ENCODE measurements around the gene MIOS.
A peak's percentile ranks its signal among the peaks of the same experiment; 100 is the strongest.

MIOS gene

DNA sequence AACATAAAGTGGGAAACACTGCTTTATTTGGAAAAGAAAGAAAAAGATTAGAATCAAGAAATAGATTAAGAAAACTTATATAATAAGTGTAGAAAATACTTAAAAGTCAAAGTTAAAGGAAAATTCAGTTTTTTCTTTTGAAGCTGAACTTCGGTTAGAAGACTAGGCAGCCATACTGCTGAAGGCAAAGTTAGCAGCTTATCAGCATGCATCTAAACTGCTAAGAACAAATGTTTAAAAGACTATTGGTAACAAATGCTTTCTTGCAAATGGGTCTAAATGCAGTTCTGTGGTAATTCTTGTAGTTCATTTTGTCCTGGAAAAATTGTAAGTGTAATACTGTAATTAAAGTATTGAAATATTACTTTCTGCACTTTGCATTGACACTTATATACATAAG, 18.0 kb downstream of the MIOS start:
- DNase-seq, result no peak

DNA sequence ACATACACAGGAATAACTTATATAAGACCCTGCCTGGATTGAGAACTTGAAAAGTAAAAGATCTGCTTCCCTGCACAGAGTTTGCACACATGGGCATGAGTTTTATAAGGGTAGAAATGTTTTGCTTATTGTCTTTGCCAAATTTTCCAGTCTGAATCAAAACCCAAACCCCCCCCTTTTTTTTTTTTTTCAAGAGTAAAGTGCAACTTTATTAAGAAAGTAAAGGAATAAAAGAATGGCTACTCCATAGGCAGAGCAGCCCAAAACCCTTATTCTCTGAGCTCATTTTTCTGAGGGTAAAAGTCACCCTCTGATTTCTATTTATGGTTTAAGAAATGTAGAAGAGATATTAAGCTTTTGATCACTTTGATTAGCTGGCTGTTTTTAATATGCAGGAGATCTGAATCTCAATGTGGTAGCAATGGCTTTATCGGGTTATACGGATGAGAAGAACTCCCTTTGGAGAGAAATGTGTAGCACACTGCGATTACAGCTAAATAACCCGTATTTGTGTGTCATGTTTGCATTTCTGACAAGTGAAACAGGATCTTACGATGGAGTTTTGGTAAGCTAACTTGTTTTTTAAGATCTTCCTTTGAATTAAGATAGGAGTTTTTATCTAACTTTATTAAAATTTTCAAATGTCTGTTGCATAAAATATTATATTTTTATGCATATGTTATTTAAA, 18.7 kb downstream of the MIOS start:
- DNase-seq, result no peak

DNA sequence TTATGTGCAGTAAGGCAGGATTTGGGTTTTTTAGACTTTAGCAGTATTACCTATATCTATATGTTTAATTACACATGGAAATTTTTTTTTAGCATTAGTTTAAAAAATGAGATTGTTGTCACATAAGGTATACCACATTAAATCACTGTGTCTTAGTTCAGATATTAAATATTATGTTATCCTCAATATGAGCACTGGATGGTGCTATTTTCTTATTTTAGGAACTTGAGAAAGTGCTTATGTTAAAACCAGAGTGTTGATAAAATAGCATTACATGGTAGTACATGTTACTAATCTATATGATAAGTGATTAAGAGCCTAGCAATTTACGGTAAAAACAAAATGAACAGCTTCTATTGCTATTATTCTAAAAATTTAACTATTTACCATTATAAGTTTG, 28.8 kb downstream of the MIOS start:
- no peak for DNase-seq

DNA sequence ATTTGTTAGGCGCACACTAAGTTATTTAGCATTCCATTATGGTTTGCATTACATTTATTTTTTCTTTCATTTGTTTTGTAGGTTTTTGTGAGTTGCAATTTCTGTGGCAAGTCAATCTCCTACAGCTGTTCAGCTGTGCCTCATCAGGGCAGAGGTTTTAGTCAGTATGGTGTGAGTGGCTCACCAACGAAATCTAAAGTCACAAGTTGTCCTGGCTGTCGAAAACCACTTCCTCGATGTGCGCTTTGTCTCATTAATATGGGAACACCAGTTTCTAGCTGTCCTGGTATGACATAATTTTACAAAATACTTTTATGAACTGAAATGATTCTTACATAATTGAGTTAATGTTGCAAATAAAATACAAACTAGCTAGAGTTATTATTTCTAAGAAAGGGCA, 29.5 kb downstream of the MIOS start:
- DNase-seq, result no peak

DNA sequence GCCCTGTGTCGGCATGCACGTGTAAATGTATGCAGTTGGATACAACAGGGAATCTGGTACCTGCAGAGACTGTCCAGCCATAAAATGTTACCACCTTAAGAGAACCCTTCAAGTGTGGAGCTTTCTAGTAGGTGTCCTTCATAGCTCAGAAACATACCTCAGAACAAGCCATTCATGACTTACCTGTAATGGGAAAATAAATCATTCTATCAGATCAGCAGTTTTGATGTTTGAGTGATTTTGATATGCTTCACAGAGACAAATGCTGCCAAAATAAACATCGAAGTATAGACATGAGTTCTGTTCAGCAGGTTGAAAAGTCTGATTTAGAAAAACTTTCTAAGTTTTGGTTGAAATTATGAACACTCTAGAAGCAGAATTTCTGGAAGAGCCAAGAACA, 40.3 kb downstream of the MIOS start:
- no peak for DNase-seq

DNA sequence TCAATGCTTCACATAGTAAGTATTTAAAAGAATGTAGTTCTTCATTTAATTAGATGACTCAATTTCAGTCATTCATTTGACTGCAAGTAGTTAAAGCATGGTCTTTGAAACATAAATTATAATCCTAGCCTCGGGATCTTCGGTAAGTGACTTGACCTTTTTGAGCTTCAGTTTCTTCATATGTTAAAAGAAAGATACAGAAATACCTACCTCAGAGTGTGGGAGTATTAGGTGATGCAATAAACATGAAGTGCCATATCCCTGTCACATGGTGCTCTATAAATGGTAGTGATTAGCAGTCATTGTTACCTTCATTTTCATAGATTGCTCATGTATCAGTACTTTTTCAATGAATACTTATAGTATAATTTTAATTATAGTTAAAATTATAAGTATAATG, 42.6 kb downstream of the MIOS start:
- DNase-seq, result no peak

DNA sequence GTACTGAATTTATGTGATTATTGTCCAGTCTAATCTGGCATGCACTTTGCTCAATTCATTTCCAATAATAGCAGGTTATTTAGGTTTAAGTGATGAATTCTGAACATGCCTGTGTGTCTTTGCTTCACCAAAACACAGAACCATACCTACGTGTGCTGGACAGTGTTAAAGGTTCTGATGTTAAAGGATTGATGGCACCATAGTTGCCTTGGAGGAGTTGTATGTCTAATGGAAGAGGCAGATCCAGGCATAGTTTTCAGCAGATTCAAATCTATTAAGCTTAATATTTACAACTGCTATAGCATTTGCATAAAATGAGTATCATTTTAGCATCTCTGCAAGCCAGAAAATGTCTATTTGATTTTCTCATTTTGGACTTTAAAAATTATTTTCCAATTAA, 45.8 kb downstream of the MIOS start:
- no peak for DNase-seq

DNA sequence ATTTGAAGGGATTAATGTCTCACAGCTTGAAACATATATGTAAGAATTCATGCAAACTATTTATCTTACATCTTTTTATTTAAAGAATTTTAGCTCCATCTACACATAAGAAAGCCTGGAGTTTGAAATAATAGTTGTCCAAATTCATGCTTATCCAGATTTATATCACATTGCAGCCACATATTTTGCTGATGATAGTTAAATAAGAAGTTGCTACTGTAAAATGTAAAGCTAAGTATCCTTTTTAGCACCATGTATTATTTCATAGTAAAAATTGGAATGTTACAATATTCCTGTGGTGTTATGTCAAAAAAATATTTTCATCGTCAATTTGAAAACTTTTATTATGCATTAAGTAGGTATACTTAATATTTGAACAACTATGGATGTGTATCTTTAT, 46.5 kb downstream of the MIOS start:
- no peak for DNase-seq

DNA sequence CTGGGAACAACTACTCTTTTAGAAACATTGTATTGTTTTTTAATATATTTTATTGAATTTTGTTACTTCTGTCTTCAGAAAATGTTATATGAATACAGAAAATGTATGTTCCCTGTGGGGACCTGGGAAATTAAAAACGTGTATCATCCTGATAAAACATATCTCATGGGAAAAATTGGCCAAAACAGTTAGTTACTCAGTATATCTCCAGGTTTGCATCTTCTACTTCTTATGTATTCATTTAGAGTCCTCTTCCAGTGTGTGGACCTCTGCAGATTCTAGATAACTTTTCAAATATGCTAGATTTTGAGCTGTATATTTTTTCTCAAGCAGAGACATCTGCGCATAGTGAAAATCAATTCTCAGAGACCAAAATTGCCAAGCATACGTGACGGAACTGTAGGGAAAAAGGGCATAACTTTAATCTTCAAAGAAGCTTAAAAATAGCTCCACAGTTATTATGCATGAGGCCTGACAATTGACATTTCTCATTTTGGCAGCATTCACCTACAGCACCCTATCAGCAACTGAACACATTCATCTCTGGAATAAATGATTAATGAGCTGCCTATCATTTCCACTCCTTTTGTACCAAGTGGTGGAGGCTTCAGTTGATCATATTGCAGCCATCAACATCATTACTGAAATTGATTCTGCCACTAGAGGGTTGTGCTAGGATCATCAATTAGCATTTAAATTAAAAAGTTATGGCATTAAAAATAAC, 47.5 kb downstream of the MIOS start:
- DNase-seq, result no peak

DNA sequence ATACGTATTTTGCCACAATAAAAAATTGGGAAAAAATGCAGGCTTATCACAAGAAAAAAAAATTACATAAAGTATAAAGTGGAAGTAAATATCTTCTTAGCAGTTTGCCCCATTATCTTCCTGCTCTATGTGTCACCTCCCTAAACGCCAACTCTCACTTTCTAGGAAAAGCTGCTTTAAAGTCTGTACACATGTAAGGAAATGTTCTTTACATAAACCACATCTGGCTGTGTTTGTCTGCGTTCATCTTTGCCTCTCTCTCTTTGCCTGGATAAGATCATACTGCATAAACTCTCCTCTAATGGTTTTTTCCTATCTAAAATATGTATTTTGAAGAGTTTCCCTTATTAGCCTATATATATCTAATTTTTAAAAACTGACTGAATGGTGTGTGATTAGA, 50.9 kb downstream of the MIOS start:
- DNase-seq, result no peak

DNA sequence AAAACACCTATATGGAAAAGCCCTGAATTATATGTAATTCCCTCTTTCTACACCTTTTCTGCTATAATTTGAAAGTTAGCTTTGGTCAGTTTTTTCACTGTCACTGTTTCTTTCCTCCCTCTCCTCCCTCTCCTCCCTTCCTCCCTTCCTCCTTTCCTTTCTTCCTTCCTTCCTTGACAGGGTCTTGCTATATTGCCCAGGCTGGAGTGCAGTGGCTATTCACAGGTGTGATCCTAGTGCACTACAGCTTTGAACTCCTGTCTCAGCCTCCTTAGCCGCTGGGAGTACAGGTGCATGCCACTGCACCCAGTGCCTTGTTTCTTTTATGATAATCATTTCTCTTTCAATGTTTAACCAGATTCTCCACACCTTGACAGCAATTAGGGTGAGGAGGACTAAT, 51.7 kb downstream of the MIOS start:
- DNase-seq, result no peak

DNA sequence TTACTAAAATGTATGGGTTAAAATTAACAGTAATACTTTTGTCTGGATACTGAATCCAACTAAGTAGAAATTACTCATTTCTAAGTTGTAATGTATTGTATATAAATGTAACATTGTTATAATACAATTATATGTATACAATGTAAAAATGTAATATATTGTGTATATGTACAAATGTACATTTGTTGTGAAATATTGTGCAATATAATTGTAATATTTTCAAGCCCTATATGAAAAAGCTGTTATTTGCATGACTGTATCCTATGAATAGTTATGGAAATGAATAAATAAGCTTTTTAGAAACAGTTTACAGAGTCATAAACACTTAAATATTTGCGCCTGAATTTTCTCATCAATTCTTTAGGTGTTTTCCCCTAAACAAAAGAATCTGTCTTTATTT, 53.6 kb downstream of the MIOS start:
- DNase-seq, result no peak

DNA sequence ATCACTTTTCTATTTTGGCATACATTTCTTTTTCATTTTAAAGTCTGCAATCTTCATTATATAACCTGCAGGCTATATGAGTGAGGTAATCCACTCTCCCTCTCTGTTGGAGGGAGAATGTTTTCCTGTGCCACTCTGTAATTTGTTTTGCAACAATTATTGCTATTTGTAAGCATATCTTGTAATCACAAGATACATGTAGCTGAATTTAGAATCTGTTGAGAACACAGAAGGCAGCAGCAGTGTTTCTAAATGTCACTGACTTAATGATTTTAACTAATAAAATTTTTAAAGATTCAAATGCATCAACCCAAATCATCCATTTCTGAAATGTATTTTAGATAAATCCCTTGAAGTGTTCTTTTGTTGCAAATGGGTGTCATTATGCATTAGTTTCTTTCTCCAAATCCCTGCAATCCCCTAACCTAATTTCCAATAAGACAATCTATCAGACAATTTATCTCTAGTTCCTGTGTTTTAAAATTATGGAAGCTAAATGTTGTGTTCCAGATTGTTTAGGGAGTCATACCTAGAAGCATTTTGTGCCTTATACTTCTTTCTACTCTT, 54.0 kb downstream of the MIOS start:
- no peak for DNase-seq

DNA sequence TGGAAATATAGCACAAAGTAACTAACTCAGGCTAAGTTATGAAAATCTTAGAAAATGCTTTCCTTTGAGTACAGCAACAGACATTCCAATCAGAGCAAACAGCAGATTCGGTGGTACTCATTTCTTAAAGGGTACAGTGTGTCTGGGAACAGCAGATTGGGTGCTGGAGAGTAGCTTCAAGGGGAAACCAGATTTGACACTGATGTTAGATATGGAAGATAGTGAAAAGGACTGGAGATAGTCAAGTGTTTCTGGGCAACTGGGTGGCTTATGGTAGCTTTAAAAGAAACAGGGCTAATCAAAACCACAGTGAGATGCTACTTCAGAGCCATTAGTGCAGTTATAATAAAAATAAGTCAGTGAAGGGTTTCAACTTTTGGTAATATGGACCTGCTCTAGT, 61.8 kb downstream of the MIOS start:
- DNase-seq, result no peak

DNA sequence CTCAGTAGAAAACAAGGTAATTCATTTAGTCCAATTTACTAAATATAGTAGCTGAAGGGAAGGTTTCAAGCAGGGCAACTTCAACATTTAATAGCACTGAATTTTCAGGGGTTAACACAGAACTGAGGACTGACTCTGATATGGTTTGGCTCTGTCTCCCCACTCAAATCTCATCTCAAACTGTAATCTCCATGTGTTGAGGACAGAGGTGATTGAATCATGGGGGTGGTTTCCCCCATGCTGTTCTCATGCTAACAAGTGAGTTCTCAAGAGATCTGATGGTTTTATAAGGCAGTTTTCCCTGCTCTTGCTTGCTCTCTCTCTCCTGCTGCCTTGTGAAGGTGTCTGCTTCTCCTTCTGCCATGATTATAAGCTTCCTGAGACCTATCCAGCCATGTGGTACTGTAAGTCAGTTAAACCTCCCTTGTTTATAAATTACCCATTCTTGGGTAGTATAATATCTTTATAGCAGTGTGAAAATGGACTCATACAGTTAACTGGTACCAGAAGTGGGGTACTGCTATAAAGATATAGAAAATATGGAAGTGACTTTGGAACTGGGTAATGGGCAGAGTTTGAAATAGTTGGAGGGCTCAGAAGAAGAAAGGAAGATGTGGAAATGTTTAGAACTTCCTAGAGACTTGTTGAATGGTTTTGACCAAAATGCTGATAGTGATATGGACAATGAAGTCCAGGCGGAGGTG, 64.1 kb downstream of the MIOS start:
- no peak for DNase-seq

DNA sequence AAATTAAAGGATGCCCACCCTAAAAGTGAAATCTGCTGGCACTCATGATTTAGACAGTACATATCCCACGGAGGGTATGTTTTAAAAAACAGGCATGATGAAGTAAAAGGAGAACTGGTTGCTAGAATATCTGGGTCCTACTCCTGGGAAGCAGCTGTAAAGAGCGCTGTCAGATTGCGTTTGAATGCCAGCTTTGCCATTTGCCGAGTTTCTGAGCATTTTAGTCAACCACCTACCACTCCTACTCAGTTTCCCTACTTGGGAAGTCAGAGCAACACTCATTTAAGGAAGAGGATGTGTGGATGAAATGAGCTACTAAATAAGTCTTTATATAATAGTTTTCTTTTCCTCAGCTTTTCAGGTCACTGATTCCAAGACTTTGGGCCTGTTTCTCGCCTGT, 72.7 kb downstream of the MIOS start:
- DNase-seq, result no peak

DNA sequence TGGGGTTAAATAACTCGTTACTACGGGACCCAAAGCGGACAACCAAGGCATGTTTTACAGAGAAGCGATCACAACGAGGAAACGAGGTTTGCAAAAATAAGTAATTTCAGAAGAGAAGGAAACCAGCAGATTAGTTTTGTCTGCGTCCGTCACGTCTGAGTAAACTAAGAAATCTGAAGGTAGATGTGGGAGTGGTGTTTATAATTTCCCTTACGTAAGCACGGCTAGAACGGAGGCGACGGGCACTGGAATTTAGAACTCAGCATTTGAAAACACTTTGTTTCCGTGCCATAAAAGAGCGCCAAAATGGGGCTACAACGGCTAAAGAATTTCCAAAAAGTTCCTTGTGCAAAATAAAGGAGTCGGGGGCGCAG, 73.2 kb downstream of the MIOS start:
- peak in 2 of 4 experiments; percentile 34 to 41 for DNase-seq

DNA sequence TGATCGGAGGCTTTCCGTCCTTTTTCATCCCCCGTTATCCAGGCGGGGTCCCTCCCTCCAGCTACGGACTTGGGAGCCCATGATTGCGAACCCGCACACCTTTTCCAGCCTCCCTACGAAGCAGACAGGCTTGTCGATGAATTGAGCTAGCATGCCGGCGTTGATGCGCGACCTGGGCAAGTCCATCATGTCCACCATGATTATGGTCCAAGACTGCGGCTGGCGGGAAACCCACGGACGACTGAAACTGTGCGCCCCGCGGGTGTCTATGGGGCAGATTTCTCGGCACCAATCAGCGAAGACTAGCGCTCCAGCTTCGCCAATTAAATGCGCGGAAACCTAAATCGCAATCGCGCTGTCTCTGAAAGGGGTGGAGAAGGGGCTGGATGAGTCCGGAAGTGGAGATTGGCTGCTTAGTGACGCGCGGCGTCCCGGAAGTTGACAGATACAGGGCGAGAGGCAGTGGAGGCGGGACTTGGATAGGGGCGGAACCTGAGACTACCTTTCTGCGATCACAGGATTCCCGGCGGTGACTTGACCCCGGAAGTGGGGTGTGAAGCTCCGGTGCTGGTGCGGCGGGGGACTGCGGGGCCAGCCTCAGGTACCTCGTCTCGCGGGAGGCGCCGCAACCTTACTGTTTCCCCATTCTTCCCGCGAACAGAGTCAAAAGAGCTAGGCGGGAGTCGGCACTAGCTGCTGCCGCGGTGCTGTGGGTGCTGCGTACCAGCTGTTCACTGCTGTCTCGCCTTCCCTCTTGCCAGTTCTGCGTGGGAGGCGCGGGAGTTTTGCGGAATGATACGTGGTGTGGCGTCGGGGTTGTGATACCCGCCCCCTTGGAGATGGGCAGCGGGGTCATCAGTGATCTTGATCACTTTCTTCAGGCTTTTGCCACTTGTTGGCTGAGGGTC, 73.8 kb downstream of the MIOS start, which contains the start of gene UMAD1:
Gene UMAD1, plus strand, starts transcription at position 532 of the 908 bp plus-strand sequence. CDS start 32,620 bp downstream, outside the sequence.
- DNase-seq, result peak; percentile 88 to 95 (median 92)

DNA sequence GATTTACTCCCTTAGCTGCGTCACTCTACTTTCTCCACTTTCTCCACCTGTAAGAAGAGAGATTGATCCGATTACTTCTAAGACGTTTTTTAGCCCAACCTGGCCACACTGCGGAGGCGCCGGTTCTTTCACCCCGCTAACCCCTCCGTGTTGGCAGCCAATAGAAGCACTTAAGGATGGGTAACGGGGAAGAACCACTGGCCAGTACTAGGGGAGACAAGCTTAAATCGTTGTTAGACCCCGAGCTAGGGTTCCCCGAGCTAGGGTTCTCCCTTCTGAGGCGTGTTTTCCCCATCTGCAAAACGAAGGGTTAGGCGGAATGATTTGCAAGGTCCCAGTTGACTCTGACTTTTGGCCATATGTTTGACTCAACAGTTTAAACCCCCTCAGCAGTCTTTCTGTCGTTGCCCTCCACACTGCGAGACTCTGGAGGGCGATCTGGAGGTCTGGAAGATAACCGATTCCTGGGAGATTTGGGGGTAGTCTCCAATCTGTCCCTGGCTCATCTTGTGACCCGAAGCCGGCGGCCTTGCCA, 74.5 kb downstream of the MIOS start:
- no peak for DNase-seq

DNA sequence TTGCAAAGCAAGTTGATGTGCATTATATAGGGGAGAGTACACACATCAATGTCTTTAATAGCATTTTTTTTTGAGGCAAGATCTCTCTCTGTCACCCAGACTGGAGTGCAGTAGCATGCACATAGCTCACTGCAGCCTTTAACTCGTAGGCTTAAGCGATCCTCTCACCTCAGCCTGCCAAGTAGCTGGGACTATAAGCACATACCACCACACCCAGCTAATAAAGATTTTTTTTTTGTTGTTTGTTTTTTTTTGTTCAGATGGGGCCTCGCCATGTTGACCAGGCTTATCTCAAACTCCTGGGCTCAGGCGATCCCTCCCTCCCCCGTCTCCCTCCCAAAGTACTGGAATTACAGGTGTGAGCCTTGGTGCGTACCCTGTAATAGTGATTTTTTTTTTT, 75.4 kb downstream of the MIOS start:
- DNase-seq, result no peak

DNA sequence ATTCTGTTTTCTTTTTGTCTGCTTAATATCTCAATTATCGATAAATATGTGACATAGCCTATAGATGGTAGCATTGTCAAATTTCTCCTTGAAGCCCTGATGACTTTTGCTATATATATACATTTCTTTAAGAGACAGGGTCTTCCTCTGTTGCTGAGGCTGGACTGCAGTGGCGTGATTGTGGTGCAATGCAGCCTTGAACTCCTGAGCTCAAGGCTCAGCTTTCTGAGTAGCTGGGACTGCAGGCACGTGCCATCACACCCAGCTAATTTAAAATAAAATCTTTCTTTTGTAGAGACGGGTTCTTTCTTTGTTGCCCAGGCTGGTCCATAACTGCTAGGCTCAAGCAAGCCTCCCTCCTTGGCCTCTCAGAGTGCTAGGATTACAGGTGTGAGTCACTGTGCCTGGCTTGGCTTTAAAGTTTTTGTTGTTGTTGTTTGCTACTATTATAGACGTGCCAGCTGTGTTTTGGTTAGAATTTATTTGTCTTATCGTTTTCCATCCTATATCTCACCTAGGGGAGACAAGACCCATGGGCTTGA, 80.9 kb downstream of the MIOS start:
- DNase-seq, result no peak

DNA sequence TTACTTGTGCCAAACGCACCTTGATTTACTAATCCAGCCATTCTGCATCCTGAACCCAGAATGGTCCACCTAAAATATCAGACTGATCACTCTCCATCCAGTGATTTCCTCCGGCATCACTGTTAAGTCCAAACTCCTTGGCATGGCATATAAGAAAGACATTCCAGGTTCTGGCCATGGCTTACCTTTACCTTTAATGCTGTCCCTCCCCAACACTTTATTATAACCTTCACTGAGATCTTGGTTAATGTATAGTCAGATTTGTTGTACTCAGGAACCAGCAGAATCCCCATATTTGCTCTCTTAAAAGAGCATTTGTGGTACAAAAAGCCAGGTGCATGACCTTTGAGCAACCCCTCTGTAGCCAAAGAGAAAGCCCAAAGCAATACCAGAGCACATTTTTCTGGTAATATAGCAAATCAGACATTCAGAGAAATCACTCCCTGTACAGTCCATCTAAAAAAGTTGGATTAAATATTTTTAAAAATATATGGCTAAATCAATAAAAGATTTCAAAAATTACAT, 84.1 kb downstream of the MIOS start:
- no peak for DNase-seq

All from activated naive CD4-positive, alpha-beta T cell (primary cell).